ENCODE results near the gene TMEM139. TPM values are rescaled to one million over a fixed set of nuclear protein-coding genes. Genes with fewer than 3 reads are reported as not detected.

Gene TMEM139
- total RNA-seq, 1 experiment from 2014 or later = not detected

- TF ChIP-seq CTCF (conservative IDR thresholded peaks at IDR 0.05; ENCODE audit: low read depth, low read length) (no peak), EZH2 (IDR thresholded peaks at IDR 0.05; ENCODE audit: borderline replicate concordance, low read depth, low read length, poor library complexity, severe bottlenecking) (no peak)
- POLR2A ChIA-PET (ENCODE audit: low non-redundant PET) = no interaction called here
- peak; percentile 46 for DNase-seq (ENCODE audit: low spot score)
- Histone ChIP-seq H3K27ac (ENCODE audit: low read depth, low read length, poor library complexity, severe bottlenecking) (no peak overlapping the region), H3K9me3 (ENCODE audit: low read depth, low read length, poor library complexity, severe bottlenecking) (peaks cover 8% of the 10 kb centered on the region), H3K4me1 (ENCODE audit: insufficient read depth, low read length, poor library complexity, severe bottlenecking) (no peaks in the 10 kb centered on the region), H3K27me3 (replicated peaks; ENCODE audit: insufficient read depth, low read depth, low read length, poor library complexity) (no peaks in the 10 kb centered on the region), H3K36me3 (ENCODE audit: insufficient read depth, low read length, poor library complexity, severe bottlenecking) (no peaks in the 10 kb centered on the region), H3K4me3 (ENCODE audit: low read depth, low read length, poor library complexity, severe bottlenecking) (no peak overlapping the region)
- BruUV-seq (replicated peaks) = no TSS peak
- CTCF ChIA-PET = no interaction called here
- intact Hi-C loops (cut with micrococcal nuclease; ENCODE audit: unreplicated experiment) = no loop called here
Observed at GRCh38 chr7:143250822-143251221, 33.9 kb upstream of the TMEM139 start.

- no peak overlapping the region for H3K4me3 ChIP-seq (ENCODE audit: low read depth, low read length, poor library complexity, severe bottlenecking)
- BruUV-seq (replicated peaks) = no TSS peak
- ChIA-PET POLR2A (ENCODE audit: low non-redundant PET) (no interaction called here), CTCF (no interaction called here)
- no peaks in the 10 kb centered on the region for H3K4me1 ChIP-seq (ENCODE audit: insufficient read depth, low read length, poor library complexity, severe bottlenecking)
- H3K36me3 ChIP-seq (ENCODE audit: insufficient read depth, low read length, poor library complexity, severe bottlenecking) = no peaks in the 10 kb centered on the region
- intact Hi-C loops (cut with micrococcal nuclease; ENCODE audit: unreplicated experiment) = no loop called here
- DNase-seq (ENCODE audit: low spot score) = no peak
- H3K9me3 ChIP-seq (ENCODE audit: low read depth, low read length, poor library complexity, severe bottlenecking) = peaks cover 8% of the 10 kb centered on the region
- H3K27me3 ChIP-seq (replicated peaks; ENCODE audit: insufficient read depth, low read depth, low read length, poor library complexity) = no peaks in the 10 kb centered on the region
- TF ChIP-seq EZH2 (IDR thresholded peaks at IDR 0.05; ENCODE audit: borderline replicate concordance, low read depth, low read length, poor library complexity, severe bottlenecking) = no peak
- no peak for TF ChIP-seq CTCF (conservative IDR thresholded peaks at IDR 0.05; ENCODE audit: low read depth, low read length)
- H3K27ac ChIP-seq (ENCODE audit: low read depth, low read length, poor library complexity, severe bottlenecking) = no peak overlapping the region
Observed at GRCh38 chr7:143252006-143252405, 32.8 kb upstream of the TMEM139 start.

GRCh38 chr7:143255564-143255963 lies 29.2 kb upstream of the TMEM139 start:
- H3K36me3 ChIP-seq (ENCODE audit: insufficient read depth, low read length, poor library complexity, severe bottlenecking) = no peaks in the 10 kb centered on the region
- H3K27me3 ChIP-seq (replicated peaks; ENCODE audit: insufficient read depth, low read depth, low read length, poor library complexity) = no peaks in the 10 kb centered on the region
- ChIA-PET POLR2A (ENCODE audit: low non-redundant PET) (no interaction called here), CTCF (interaction anchor here (1.3 kb wide), 1 partner anchor 15 kb away, joined by 3 read pairs; no protein-coding TSS in a partner anchor)
- no peak for TF ChIP-seq CTCF (conservative IDR thresholded peaks at IDR 0.05; ENCODE audit: low read depth, low read length)
- no peak for TF ChIP-seq EZH2 (IDR thresholded peaks at IDR 0.05; ENCODE audit: borderline replicate concordance, low read depth, low read length, poor library complexity, severe bottlenecking)
- DNase-seq (ENCODE audit: low spot score) = no peak
- intact Hi-C loops (cut with micrococcal nuclease; ENCODE audit: unreplicated experiment) = loop anchor here (2.0 kb wide), 1 partner anchor 41 kb away; no protein-coding TSS in a partner anchor
- BruUV-seq (replicated peaks) = no TSS peak
- no peak overlapping the region for H3K4me3 ChIP-seq (ENCODE audit: low read depth, low read length, poor library complexity, severe bottlenecking)
- H3K27ac ChIP-seq (ENCODE audit: low read depth, low read length, poor library complexity, severe bottlenecking) = no peak overlapping the region
- no peaks in the 10 kb centered on the region for H3K4me1 ChIP-seq (ENCODE audit: insufficient read depth, low read length, poor library complexity, severe bottlenecking)
- H3K9me3 ChIP-seq (ENCODE audit: low read depth, low read length, poor library complexity, severe bottlenecking) = peaks cover 8% of the 10 kb centered on the region

All from A673 (cell line).